ENCODE results near the gene GFPT2.

GRCh38 chr5:180271221-180271620, 81.9 kb downstream of the GFPT2 start:
- TF ChIP-seq EZH2 (IDR thresholded peaks at IDR 0.05; ENCODE audit: insufficient read depth, poor library complexity, severe bottlenecking) (no peak), EZH2phosphoT487 (IDR thresholded peaks at IDR 0.05; ENCODE audit: insufficient read depth, low read depth) (no peak)
